Hematopoietic multipotent progenitor cell treated with erythropoietin and hydrocortisone succinate and interleukin-3 and kit ligand, for 4 days (in vitro differentiated cells): ENCODE measurements around the gene NRP1.
"Not testable (repeated sequence)": the region's sequence is repeated elsewhere in the genome, so short reads cannot be mapped to it uniquely, and the experiment has no call there.

Experiments used
- DNase-seq: peaks from one replicate; pipeline ENCODE4 v3.0.0-alpha.2; 2015

The NRP1 gene

DNA sequence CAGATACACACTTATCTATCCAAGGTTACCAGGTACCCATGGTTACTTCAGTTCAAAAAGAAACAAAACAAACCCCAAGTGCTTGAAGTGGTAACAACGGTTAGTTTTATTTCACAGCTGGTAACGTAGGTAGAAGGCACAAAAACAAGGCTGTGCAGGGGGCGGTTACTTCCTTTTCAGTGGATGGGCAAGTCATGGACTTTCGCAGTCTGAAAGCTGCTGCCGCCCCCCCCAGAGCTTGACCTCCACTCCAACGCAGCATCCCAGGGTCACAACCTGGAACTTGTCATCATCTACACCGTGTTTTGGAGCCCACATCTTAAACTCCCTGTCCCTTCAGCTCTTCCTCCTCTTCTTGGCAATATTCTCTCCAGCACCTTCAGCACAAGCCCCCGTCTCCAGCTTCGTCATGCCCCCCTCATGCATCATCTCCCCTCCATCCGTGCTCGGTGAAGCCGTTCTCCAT lies 195.3 kb downstream of the NRP1 start:
- DNase-seq, result no peak

- not testable (repeated sequence) for DNase-seq
Measured at GRCh38 chr10:33138686-33139085, 195.8 kb downstream of the NRP1 start.

GRCh38 chr10:33137356-33138005 lies 197.0 kb downstream of the NRP1 start:
- DNase-seq, result no peak

DNA sequence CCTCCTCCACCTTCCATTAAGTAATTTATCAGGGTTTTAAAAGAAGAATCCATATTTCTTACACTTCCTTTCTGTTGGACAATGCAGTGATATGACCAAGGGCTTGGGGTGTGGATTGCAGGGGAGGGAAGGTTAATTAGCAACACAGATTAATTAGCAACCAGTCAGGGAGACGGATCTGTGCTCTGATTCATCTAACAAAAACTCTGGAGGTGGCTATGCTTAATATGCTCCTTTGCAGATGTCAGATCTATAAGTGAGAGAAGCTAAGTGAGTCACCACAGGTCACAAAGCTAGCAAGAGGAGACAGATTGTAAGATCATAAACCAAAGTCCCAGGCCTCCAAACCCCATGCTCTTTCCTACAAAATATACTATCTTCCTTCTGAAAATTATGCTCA lies 197.7 kb downstream of the NRP1 start:
- no peak for DNase-seq

GRCh38 chr10:33136271-33136670 lies 198.2 kb downstream of the NRP1 start:
- no peak for DNase-seq

DNA sequence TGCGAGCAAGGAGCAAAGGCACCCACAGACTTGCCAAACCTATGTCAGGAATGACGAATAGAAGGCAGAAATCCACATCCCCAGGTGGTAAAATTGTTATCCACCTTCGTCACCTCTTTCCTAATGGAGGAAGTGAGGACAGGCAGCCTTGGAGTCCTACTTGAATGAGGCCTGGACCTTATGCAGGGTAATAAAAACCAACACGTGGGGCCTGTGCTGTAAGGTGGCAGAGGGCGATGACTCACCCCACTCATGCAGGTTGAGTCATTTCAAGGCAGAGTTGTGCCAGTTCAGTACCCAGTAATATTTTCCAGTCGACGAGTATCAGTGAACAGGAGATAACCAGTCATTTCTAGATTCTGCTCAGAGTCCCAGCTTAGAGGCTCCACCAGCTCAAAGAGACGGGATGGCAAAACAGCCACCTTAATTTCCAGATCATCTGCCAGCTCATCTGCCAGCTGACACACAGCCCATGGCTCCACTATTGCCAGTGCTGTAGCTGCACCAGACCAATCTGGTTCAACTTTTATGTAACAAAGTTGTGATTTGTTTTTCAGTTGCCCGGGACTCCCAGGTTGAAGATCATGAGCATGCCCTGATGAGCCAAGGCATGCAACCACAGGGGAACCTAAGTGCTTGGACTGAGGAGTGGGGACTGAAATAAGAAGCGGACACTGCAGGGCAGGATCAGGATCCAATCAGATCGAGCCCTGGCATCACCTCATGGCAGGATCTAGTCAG lies 200.3 kb downstream of the NRP1 start:
- DNase-seq, result peak; percentile 9

DNA sequence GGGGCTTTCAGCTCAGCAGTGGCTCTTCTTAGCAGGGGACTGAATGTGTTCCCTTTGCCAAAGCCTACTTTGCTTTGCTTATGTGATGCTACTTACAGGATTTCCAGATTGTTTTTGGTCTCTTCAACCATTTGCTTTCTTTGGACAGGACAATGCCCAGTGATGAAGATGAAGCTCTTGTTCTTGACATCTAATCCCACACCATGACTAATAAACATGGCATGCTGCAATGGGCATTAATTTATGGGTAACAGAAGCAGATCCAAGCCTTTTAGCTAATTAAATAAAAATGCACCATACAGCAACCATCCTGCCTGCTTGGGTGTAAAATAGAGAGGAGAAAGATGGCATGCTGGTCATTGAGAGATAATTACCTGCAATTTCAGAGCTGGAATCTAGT lies 200.9 kb downstream of the NRP1 start:
- DNase-seq, result no peak

GRCh38 chr10:33132626-33133025 lies 201.8 kb downstream of the NRP1 start:
- peak; percentile 32 for DNase-seq

GRCh38 chr10:33129996-33130386 lies 204.5 kb downstream of the NRP1 start:
- no peak for DNase-seq

DNA sequence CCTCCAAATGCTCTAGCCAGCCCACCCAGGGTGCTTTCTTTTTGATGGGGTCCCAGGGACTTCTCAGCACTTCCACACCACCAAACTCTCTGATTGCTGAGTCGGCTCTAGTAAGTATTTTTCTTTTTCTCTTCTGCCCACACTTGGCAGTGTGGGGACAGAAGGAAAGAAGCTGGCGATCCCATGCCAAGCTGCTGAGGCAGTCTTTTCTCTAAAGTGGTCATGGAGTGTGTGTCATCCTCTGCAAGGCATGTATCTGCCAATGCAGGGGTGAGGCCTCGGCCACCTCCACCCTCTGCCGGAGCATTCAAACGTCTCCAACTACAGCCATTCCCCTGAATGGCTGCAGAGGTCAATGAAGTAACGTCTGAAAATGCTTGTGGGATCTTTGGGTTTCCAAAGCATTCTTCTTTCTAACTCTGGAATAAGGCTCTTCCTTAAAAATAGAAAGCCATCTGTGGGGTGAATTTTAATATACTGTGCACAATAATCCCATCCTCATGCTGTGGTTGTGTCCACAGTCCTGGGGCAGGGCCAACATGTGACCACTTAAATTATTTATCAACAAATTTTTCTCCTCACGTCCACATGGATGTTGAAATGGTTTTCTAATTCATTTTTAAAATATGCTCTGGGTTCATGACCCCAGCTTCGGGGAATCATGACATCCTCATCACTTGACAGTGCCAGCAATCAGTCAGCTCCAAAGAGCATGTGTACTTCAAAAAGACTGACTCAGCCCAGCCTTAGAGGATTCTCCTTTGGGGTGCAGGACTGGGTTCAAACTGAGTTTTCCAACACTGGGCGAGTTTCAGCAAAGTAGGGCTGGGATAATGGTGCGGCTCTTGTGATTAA lies 205.1 kb downstream of the NRP1 start:
- no peak for DNase-seq

GRCh38 chr10:33127622-33128021 lies 206.8 kb downstream of the NRP1 start:
- no peak for DNase-seq
